Measurements from ENCODE around the gene NANOGP8.

Gene NANOGP8

GRCh38 chr15:35054380-35054779 lies 30.7 kb downstream of the NANOGP8 start:
- peaks cover 9% of the 10 kb centered on the region for H3K4me1 ChIP-seq (ENCODE audit: control insufficient read depth, insufficient read depth, low read depth, low read length)
- H2BK120ac ChIP-seq (ENCODE audit: low read depth, low read length): no peak overlapping the region
- H3K4me3 ChIP-seq (ENCODE audit: insufficient read depth in 1 of 2, low read depth in 1 of 2, low read length in 2 of 2): no peak overlapping the region
- no peaks in the 10 kb centered on the region for H3K36me3 ChIP-seq (ENCODE audit: control insufficient read depth in 1 of 2, insufficient read depth in 2 of 2, low read depth in 1 of 2, low read length in 2 of 2)
- no peaks in the 10 kb centered on the region for H3K27me3 ChIP-seq (ENCODE audit: control insufficient read depth in 1 of 2, insufficient read depth in 1 of 2, low read length in 2 of 2)
- no peak overlapping the region for H3K4me2 ChIP-seq (ENCODE audit: low read length, poor library complexity, severe bottlenecking)
- H3K27ac ChIP-seq (ENCODE audit: low read length, poor library complexity, severe bottlenecking): no peak overlapping the region
- no peak overlapping the region for H2BK5ac ChIP-seq (ENCODE audit: low read depth, low read length, poor library complexity, severe bottlenecking)
- no peak for DNase-seq
- H3K18ac ChIP-seq (ENCODE audit: low read depth in 1 of 2, low read length in 2 of 2): no peak overlapping the region
- H3K4ac ChIP-seq (ENCODE audit: low read depth in 1 of 2, low read length in 2 of 2): no peak overlapping the region
- no peak overlapping the region for H2BK12ac ChIP-seq (ENCODE audit: low read length in 2 of 2)
- no peak overlapping the region for H3K23ac ChIP-seq (ENCODE audit: low read length in 2 of 2)
- H3K9me3 ChIP-seq (ENCODE audit: control insufficient read depth, low read length): no peaks in the 10 kb centered on the region
- H4K8ac ChIP-seq (ENCODE audit: low read length): no peak overlapping the region
- H2BK15ac ChIP-seq (ENCODE audit: low read depth, poor library complexity, severe bottlenecking): no peak overlapping the region
- peak overlapping the region; percentile 72 for H2AK5ac ChIP-seq (ENCODE audit: low read length, severe bottlenecking)
- 75% methylated on average over 6 of the region's 6 CpGs for WGBS
- no peak overlapping the region for H3K14ac ChIP-seq (ENCODE audit: low read length in 2 of 2)
- H3K79me1 ChIP-seq (replicated peaks; ENCODE audit: low read length, poor library complexity, severe bottlenecking): no peaks in the 10 kb centered on the region
- no peak overlapping the region for H2AFZ ChIP-seq (ENCODE audit: low read depth, low read length)
- H4K91ac ChIP-seq (ENCODE audit: low read length): no peak overlapping the region
- H3K9ac ChIP-seq (ENCODE audit: low read length): no peak overlapping the region

GRCh38 chr15:35047996-35048395 lies 37.1 kb downstream of the NANOGP8 start:
- no peaks in the 10 kb centered on the region for H3K36me3 ChIP-seq (ENCODE audit: control insufficient read depth in 1 of 2, insufficient read depth in 2 of 2, low read depth in 1 of 2, low read length in 2 of 2)
- no peak overlapping the region for H3K9ac ChIP-seq (ENCODE audit: low read length)
- no peak overlapping the region for H3K4me3 ChIP-seq (ENCODE audit: insufficient read depth in 1 of 2, low read depth in 1 of 2, low read length in 2 of 2)
- no peak overlapping the region for H2AFZ ChIP-seq (ENCODE audit: low read depth, low read length)
- no peak for DNase-seq
- no peak overlapping the region for H3K18ac ChIP-seq (ENCODE audit: low read depth in 1 of 2, low read length in 2 of 2)
- H3K4ac ChIP-seq (ENCODE audit: low read depth in 1 of 2, low read length in 2 of 2): no peak overlapping the region
- no peak overlapping the region for H2BK5ac ChIP-seq (ENCODE audit: low read depth, low read length, poor library complexity, severe bottlenecking)
- no peak overlapping the region for H2AK5ac ChIP-seq (ENCODE audit: low read length, severe bottlenecking)
- no peaks in the 10 kb centered on the region for H3K79me1 ChIP-seq (replicated peaks; ENCODE audit: low read length, poor library complexity, severe bottlenecking)
- no peak overlapping the region for H4K8ac ChIP-seq (ENCODE audit: low read length)
- H2BK15ac ChIP-seq (ENCODE audit: low read depth, poor library complexity, severe bottlenecking): no peak overlapping the region
- no peaks in the 10 kb centered on the region for H3K9me3 ChIP-seq (ENCODE audit: control insufficient read depth, low read length)
- no peak overlapping the region for H3K23ac ChIP-seq (ENCODE audit: low read length in 2 of 2)
- no peak overlapping the region for H3K4me2 ChIP-seq (ENCODE audit: low read length, poor library complexity, severe bottlenecking)
- no peak overlapping the region for H3K14ac ChIP-seq (ENCODE audit: low read length in 2 of 2)
- H2BK12ac ChIP-seq (ENCODE audit: low read length in 2 of 2): no peak overlapping the region
- peak overlapping the region; percentile 90 for H3K27ac ChIP-seq (ENCODE audit: low read length, poor library complexity, severe bottlenecking)
- no peak overlapping the region for H4K91ac ChIP-seq (ENCODE audit: low read length)
- H2BK120ac ChIP-seq (ENCODE audit: low read depth, low read length): no peak overlapping the region
- peaks cover 3% of the 10 kb centered on the region for H3K4me1 ChIP-seq (ENCODE audit: control insufficient read depth, insufficient read depth, low read depth, low read length)
- H3K27me3 ChIP-seq (ENCODE audit: control insufficient read depth in 1 of 2, insufficient read depth in 1 of 2, low read length in 2 of 2): no peaks in the 10 kb centered on the region

GRCh38 chr15:35047528-35047927 lies 37.6 kb downstream of the NANOGP8 start:
- H3K18ac ChIP-seq (ENCODE audit: low read depth in 1 of 2, low read length in 2 of 2): no peak overlapping the region
- H3K27me3 ChIP-seq (ENCODE audit: control insufficient read depth in 1 of 2, insufficient read depth in 1 of 2, low read length in 2 of 2): no peaks in the 10 kb centered on the region
- no peak for DNase-seq
- no peak overlapping the region for H3K9ac ChIP-seq (ENCODE audit: low read length)
- H3K14ac ChIP-seq (ENCODE audit: low read length in 2 of 2): no peak overlapping the region
- 88% methylated on average over 1 of the region's 1 CpG for WGBS
- H3K36me3 ChIP-seq (ENCODE audit: control insufficient read depth in 1 of 2, insufficient read depth in 2 of 2, low read depth in 1 of 2, low read length in 2 of 2): no peaks in the 10 kb centered on the region
- peak overlapping the region; percentile 61 for H3K27ac ChIP-seq (ENCODE audit: low read length, poor library complexity, severe bottlenecking)
- H3K9me3 ChIP-seq (ENCODE audit: control insufficient read depth, low read length): no peaks in the 10 kb centered on the region
- H3K4me3 ChIP-seq (ENCODE audit: insufficient read depth in 1 of 2, low read depth in 1 of 2, low read length in 2 of 2): no peak overlapping the region
- no peak overlapping the region for H2BK120ac ChIP-seq (ENCODE audit: low read depth, low read length)
- no peak overlapping the region for H4K8ac ChIP-seq (ENCODE audit: low read length)
- H3K23ac ChIP-seq (ENCODE audit: low read length in 2 of 2): no peak overlapping the region
- no peaks in the 10 kb centered on the region for H3K79me1 ChIP-seq (replicated peaks; ENCODE audit: low read length, poor library complexity, severe bottlenecking)
- no peak overlapping the region for H2BK15ac ChIP-seq (ENCODE audit: low read depth, poor library complexity, severe bottlenecking)
- H3K4ac ChIP-seq (ENCODE audit: low read depth in 1 of 2, low read length in 2 of 2): no peak overlapping the region
- no peak overlapping the region for H2BK5ac ChIP-seq (ENCODE audit: low read depth, low read length, poor library complexity, severe bottlenecking)
- no peak overlapping the region for H2AK5ac ChIP-seq (ENCODE audit: low read length, severe bottlenecking)
- no peak overlapping the region for H3K4me2 ChIP-seq (ENCODE audit: low read length, poor library complexity, severe bottlenecking)
- H3K4me1 ChIP-seq (ENCODE audit: control insufficient read depth, insufficient read depth, low read depth, low read length): peaks cover 3% of the 10 kb centered on the region
- H2BK12ac ChIP-seq (ENCODE audit: low read length in 2 of 2): no peak overlapping the region
- H2AFZ ChIP-seq (ENCODE audit: low read depth, low read length): no peak overlapping the region
- no peak overlapping the region for H4K91ac ChIP-seq (ENCODE audit: low read length)

- Histone ChIP-seq H4K8ac (ENCODE audit: low read length) (no peak overlapping the region), H2BK5ac (ENCODE audit: low read depth, low read length, poor library complexity, severe bottlenecking) (no peak overlapping the region), H2BK15ac (ENCODE audit: low read depth, poor library complexity, severe bottlenecking) (no peak overlapping the region), H2AFZ (ENCODE audit: low read depth, low read length) (no peak overlapping the region), H3K36me3 (ENCODE audit: control insufficient read depth in 1 of 2, insufficient read depth in 2 of 2, low read depth in 1 of 2, low read length in 2 of 2) (no peaks in the 10 kb centered on the region), H3K4ac (ENCODE audit: low read depth in 1 of 2, low read length in 2 of 2) (no peak overlapping the region), H3K27ac (ENCODE audit: low read length, poor library complexity, severe bottlenecking) (no peak overlapping the region), H3K4me2 (ENCODE audit: low read length, poor library complexity, severe bottlenecking) (no peak overlapping the region), H3K4me1 (ENCODE audit: control insufficient read depth, insufficient read depth, low read depth, low read length) (peaks cover 3% of the 10 kb centered on the region), H3K9ac (ENCODE audit: low read length) (no peak overlapping the region), H2BK12ac (ENCODE audit: low read length in 2 of 2) (no peak overlapping the region), H3K27me3 (ENCODE audit: control insufficient read depth in 1 of 2, insufficient read depth in 1 of 2, low read length in 2 of 2) (no peaks in the 10 kb centered on the region), H2BK120ac (ENCODE audit: low read depth, low read length) (no peak overlapping the region), H3K4me3 (ENCODE audit: insufficient read depth in 1 of 2, low read depth in 1 of 2, low read length in 2 of 2) (no peak overlapping the region), H3K18ac (ENCODE audit: low read depth in 1 of 2, low read length in 2 of 2) (no peak overlapping the region), H4K91ac (ENCODE audit: low read length) (no peak overlapping the region), H3K14ac (ENCODE audit: low read length in 2 of 2) (no peak overlapping the region), H2AK5ac (ENCODE audit: low read length, severe bottlenecking) (no peak overlapping the region), H3K79me1 (replicated peaks; ENCODE audit: low read length, poor library complexity, severe bottlenecking) (no peaks in the 10 kb centered on the region), H3K23ac (ENCODE audit: low read length in 2 of 2) (no peak overlapping the region), H3K9me3 (ENCODE audit: control insufficient read depth, low read length) (no peaks in the 10 kb centered on the region)
- WGBS: 68% methylated on average over 2 of the region's 2 CpGs
- no peak for DNase-seq
Measured at GRCh38 chr15:35043373-35044095, 41.6 kb downstream of the NANOGP8 start.
